Type B pancreatic cell (in vitro differentiated cells): ENCODE measurements around the gene UCN2. TPM values are rescaled to one million over a fixed set of nuclear protein-coding genes. Genes with fewer than 3 reads are reported as not detected.

Experiments
- DNase-seq: peaks from one replicate; pipeline ENCODE4 v3.0.0; 2021; ENCODE audit warnings: mixed read lengths; ENCODE audit not compliant: unreplicated experiment; ENCODE audit errors: extremely low spot score
- H3K27ac Mint-ChIP-seq: 2 replicates; pipeline ENCODE4 v1.8.0; 2021; ENCODE audit warnings: mild to moderate bottlenecking, mixed read lengths
- H3K27me3 Mint-ChIP-seq: 2 replicates; pipeline ENCODE4 v1.8.0; 2021; ENCODE audit warnings: mixed read lengths
- H3K36me3 Mint-ChIP-seq: 2 replicates; pipeline ENCODE4 v1.8.0; 2021; ENCODE audit warnings: mixed read lengths
- H3K4me1 Mint-ChIP-seq: one replicate; pipeline ENCODE4 v1.8.0; 2021; ENCODE audit warnings: mixed read lengths; ENCODE audit not compliant: unreplicated experiment
- H3K4me3 Mint-ChIP-seq: 2 replicates; pipeline ENCODE4 v1.8.0; 2021; ENCODE audit warnings: mild to moderate bottlenecking, mixed read lengths
- H3K9me3 Mint-ChIP-seq: 2 replicates; pipeline ENCODE4 v1.8.0; 2021; ENCODE audit warnings: mixed read lengths
- CTCF ChIP-seq: fragments of 200-600 bp; sonication (generic); conservative IDR thresholded peaks from 2 replicates; pipeline ENCODE4 v1.5.0; 2021; ENCODE audit warnings: antibody characterized with exemption, mild to moderate bottlenecking
- total RNA-seq: library from RNA; stranded (reverse); gene quantifications from 2 replicates; pipeline ENCODE4 v1.2.1, GENCODE V29; 2021; ENCODE audit warnings: low replicate concordance

UCN2 gene
- total RNA-seq, 1 donor from 2014 or later, result 0.72 TPM

DNA sequence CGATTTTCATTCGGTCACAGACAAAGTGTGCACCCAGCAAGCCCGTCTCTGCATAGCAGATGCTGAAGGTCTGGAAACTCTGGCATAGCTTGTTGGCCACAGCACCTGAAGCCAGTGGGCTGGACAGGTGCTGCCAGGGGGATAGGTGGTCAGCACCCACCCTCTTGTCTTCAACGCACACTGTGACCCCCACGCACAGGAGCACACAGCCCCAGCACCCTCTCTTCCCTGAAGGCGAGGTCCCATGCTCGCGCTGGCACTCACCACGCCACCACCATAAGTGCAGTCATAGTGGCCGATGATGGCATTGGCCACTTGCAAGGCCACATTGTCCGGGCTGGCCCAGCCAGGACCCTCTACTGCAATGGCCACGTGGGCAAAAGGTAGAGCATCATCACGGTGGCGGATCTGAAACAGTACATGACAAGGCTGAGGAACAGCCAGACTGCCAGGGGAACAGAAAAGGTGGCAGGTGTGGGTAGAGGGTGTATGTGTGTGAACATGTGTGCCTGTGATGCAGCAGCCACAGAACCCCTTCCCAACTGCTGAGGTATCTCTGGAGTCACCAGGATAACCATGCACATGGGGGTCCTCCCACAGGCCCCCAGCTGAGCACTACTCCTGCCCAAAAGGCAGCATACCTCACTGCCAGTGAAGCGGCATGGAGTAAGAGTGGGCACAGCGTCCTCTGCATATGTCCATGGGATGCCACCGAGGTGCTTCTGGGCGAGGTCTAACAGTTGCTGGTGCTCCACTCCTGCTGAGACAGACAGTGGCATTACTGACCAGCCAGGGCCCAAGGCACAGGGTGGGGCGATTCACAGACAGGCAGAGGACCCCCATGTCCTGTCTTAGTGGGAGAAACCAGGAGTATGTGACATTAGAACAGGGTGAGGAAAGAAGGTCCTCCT, 37.4 kb upstream of the UCN2 start:
- Mint-ChIP-seq H3K9me3 (no peaks in the 10 kb centered on the region), H3K27ac (no peak overlapping the region), H3K4me3 (no peak overlapping the region), H3K4me1 (peaks cover 28% of the 10 kb centered on the region), H3K36me3 (peaks cover 22% of the 10 kb centered on the region), H3K27me3 (peaks cover 3% of the 10 kb centered on the region)
- no peak for DNase-seq
- no peak for TF ChIP-seq CTCF

GRCh38 chr3:48599509-48600285, 36.1 kb upstream of the UCN2 start:
- H3K27ac Mint-ChIP-seq, result peak overlapping the region; percentile 84
- no peaks in the 10 kb centered on the region for H3K9me3 Mint-ChIP-seq
- H3K4me3 Mint-ChIP-seq, result peak overlapping the region; percentile 44
- H3K27me3 Mint-ChIP-seq, result peaks cover 3% of the 10 kb centered on the region
- H3K4me1 Mint-ChIP-seq, result peaks cover 32% of the 10 kb centered on the region
- H3K36me3 Mint-ChIP-seq, result peaks cover 23% of the 10 kb centered on the region
- DNase-seq, result no peak
- TF ChIP-seq CTCF, result no peak

- Mint-ChIP-seq H3K36me3 (peaks cover 17% of the 10 kb centered on the region), H3K27me3 (peaks cover 3% of the 10 kb centered on the region), H3K4me1 (peaks cover 32% of the 10 kb centered on the region), H3K4me3 (peak overlapping the region; percentile 44), H3K9me3 (no peaks in the 10 kb centered on the region), H3K27ac (peak overlapping the region; percentile 84)
- no peak for DNase-seq
- TF ChIP-seq CTCF, result no peak
Observed at GRCh38 chr3:48599077-48599501, 35.5 kb upstream of the UCN2 start.

- DNase-seq, result no peak
- Mint-ChIP-seq H3K27me3 (peaks cover 3% of the 10 kb centered on the region), H3K4me3 (peak overlapping the region; percentile 22), H3K9me3 (no peaks in the 10 kb centered on the region), H3K27ac (peak overlapping the region; percentile 84), H3K4me1 (peaks cover 32% of the 10 kb centered on the region), H3K36me3 (peaks cover 17% of the 10 kb centered on the region)
- TF ChIP-seq CTCF, result no peak
Observed at GRCh38 chr3:48598323-48599076, 34.9 kb upstream of the UCN2 start.

DNA sequence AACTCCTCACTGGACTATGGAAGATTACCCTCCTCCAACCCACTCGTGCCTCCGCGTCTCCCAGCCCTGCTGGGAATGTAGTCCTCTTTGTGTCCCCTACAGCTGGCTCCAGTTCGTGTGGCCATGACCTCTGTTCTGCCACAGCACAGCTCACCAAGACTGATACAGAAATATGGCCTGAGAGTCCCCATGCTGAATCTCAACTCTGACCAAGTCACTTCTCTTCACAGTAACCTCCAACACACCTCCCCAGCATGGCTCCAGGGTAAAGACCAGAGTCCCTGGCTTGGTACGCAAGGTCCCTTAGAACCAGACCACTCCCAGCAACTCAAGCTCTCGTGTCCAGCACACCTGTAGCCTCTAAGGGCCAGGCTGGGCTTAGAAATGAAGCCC, 33.8 kb upstream of the UCN2 start:
- H3K4me3 Mint-ChIP-seq, result peak overlapping the region; percentile 12
- H3K4me1 Mint-ChIP-seq, result peaks cover 32% of the 10 kb centered on the region
- peak overlapping the region; percentile 84 for H3K27ac Mint-ChIP-seq
- no peak for DNase-seq
- H3K36me3 Mint-ChIP-seq, result peaks cover 11% of the 10 kb centered on the region
- no peak for TF ChIP-seq CTCF
- H3K27me3 Mint-ChIP-seq, result peaks cover 3% of the 10 kb centered on the region
- H3K9me3 Mint-ChIP-seq, result no peaks in the 10 kb centered on the region
